ELR (cell line): Measurements from ENCODE around the gene USP21.

ENCODE experiments used
- DNase-seq: peaks from one replicate; pipeline ENCODE4 v3.0.0-alpha.2; 2015; ENCODE audit warnings: low read depth

Gene USP21, protein sequence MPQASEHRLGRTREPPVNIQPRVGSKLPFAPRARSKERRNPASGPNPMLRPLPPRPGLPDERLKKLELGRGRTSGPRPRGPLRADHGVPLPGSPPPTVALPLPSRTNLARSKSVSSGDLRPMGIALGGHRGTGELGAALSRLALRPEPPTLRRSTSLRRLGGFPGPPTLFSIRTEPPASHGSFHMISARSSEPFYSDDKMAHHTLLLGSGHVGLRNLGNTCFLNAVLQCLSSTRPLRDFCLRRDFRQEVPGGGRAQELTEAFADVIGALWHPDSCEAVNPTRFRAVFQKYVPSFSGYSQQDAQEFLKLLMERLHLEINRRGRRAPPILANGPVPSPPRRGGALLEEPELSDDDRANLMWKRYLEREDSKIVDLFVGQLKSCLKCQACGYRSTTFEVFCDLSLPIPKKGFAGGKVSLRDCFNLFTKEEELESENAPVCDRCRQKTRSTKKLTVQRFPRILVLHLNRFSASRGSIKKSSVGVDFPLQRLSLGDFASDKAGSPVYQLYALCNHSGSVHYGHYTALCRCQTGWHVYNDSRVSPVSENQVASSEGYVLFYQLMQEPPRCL

DNA sequence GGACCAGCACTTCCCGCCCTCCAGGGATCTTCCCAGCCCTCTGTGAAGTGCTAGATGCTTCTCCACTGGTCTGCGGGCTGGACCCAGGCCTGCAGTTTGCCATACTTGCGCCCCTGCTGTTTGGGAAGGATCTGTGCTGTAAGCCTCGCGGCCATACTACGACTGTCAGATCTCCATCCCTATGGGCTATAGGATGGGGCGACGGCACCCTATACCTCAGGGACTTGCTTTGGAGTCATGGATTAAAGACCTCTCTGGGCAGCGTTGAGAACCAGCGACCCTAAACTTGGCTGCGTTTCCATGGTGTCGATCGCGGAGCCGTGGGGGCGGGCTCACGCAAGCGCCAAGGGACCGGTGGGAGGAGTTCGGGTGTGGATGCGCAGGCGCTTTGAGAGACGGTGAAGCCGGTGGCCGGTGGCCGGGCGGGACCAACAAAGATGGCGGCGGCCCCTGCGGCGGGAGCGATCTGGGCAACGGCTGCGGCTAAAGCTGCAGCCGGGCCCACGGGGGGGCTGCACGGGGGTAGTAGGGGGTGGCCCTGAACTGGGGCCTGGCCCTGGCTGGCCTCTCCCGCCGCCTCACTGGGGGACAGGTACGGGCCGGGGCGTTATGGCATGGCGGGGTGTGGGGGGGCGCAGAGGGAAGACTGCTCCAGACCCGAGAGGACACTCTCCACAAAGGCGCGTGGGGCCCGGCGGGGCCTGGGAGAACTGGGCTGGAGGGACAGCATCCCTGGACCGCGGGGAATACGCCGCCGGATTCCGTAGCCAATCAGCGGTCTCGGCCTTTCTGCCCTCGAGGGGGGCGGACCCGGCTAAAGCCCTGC is at the start of gene USP21:
USP21 (plus strand) TSS at position 414 of the 826 bp plus-strand sequence. CDS start 1,141 bp downstream, outside the sequence.
- peak; percentile 94 for DNase-seq

GRCh38 chr1:161111117-161111516 is 48.2 kb upstream of the USP21 start:
- DNase-seq, result no peak

DNA sequence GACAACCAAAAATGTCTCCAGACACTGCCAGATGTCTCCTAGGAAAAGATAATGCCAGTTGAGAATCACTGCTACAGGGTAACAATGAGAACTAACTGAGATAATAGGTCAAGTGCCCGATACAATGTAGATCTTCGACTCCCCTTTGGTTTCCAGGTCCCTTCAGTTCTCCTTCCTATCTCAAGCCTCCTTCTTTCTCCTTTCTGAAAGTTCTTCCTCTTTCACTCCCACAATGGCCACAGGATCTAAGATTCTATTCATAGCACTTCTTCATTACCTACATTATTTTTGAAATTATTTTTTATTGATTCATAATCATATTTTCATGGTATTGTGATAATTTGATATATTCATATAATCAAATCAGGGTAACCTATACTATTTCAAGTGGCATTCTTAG is 47.8 kb upstream of the USP21 start:
- DNase-seq, result no peak

GRCh38 chr1:161113915-161114314 is 45.4 kb upstream of the USP21 start:
- no peak for DNase-seq

DNA sequence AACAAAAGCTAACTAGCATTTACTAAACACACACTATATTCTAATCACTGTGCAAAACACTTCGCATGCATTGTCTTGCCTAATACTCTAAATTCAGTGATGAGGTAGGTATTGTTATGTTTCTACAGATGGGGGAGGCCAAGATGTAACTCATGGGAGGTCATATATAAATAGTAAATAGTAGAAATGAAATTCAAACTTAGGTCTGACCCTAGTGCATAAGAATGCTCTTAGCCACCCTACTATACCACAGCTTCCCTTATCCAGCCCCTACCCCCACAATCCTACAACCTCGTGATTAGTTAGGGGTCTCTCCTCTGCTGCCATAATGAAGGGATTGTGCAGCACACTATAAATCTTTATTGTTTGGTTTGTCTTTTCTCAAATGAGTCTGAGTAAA is 44.7 kb upstream of the USP21 start:
- DNase-seq, result peak; percentile 61

DNA sequence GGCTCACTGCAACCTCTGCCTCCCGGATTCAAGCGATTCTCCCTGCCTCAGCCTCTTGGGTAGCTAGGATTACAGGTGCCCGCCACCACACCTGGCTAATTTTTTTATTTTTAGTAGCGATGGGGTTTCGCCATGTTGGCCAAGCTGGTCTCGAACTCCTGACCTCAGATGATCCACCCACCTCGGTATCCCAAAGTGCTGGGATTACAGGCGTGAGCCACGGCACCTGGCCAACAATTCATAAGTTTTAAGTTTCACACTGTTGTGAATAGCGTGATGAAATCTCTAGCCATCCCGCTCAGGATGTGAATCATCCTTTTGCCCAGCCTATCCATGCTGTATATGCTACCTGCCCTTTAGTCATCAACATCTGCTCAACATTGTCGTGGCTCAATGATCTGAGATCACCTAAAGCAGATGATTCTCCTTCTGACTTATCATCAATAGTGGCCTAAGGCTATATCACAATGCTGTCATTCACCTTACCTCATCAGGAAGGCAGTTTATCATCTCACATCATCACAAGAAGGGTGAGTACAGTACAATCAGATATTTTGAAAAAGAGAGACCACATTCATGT is 44.1 kb upstream of the USP21 start:
- peak; percentile 99 for DNase-seq

GRCh38 chr1:161115961-161116360 is 43.3 kb upstream of the USP21 start:
- peak; percentile 53 for DNase-seq

GRCh38 chr1:161117759-161118581 is 41.3 kb upstream of the USP21 start, which contains the start of the genes NIT1 and PFDN2:
TSS of gene NIT1 (plus strand) at chr1:161118105. CDS start at chr1:161118177, 72 bp downstream.
TSS of gene PFDN2 (minus strand) at chr1:161118037. CDS start at chr1:161118026, 11 bp downstream.
- DNase-seq, result peak; percentile 92

GRCh38 chr1:161119092-161119903 is 40.0 kb upstream of the USP21 start:
- DNase-seq, result peak; percentile 84

DNA sequence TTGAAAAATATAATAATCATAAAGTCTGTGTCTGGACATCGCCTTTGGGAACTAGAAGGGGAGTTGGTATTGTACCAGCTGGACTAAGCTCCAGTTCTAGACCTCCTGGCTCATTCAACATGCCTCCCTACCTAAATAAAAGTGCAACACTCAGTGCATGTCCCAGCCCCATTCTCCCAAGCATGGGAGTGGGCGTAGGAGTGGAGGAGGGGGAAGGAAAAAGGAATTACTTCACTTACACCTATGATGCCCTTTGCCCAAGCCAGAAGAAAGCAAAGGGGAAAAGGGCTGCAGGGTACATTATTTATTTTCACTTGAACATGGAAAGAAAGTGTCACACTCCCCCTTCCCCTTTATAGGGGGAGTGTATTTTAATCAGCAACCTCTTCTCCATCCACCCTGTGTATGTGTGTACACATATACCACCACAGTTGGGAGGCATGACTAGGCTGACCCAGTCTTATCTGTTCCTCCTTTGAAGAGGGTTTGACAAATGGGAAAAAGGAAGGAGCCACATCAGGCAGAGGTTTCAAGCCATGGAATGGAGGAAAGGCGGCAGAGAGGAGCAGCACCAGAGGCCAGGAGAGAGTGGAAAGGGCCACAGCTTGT is 38.2 kb upstream of the USP21 start:
- no peak for DNase-seq

DNA sequence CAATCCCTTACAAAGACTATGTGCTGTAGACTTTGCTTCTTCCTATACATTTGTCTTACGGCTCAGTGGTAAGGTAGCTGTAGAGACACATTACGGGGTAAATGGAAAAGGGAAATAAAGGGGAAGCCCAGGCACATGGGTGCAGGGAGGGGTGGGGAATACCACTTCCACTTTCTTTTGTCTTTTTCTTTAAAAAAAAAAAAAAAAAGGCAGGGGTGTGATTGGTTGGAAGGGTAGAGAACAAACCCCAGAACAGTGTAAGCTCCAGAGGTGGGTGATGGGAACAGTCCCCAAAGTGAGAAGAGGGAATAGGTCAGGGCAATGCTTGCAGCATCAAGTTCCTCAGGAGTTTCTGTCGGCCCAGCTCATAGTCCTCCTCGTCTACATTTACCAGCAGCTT is 37.5 kb upstream of the USP21 start:
- DNase-seq, result no peak

DNA sequence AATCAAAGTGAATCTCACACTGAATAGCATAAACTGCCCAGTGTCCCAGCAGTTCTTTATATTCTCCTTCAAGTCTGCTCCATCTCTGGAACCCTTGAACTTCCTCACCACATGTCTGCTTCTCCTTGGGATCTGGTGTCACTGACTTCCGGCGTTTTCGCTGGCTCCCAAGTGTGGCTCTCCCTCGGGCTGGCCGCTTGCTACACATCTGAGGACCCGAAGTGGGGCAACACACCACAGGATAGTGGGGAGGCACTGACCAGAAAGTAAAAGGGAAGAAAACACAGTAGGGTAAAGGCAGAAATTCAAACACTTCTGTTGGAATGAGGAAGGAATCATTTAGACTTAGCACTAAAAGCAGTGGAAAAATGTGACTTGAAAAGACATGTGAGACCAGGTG is 36.3 kb upstream of the USP21 start:
- no peak for DNase-seq

- DNase-seq, result no peak
Measured at GRCh38 chr1:161127649-161128048, 31.7 kb upstream of the USP21 start.

GRCh38 chr1:161128591-161129420 is 30.5 kb upstream of the USP21 start:
- DNase-seq, result no peak

DNA sequence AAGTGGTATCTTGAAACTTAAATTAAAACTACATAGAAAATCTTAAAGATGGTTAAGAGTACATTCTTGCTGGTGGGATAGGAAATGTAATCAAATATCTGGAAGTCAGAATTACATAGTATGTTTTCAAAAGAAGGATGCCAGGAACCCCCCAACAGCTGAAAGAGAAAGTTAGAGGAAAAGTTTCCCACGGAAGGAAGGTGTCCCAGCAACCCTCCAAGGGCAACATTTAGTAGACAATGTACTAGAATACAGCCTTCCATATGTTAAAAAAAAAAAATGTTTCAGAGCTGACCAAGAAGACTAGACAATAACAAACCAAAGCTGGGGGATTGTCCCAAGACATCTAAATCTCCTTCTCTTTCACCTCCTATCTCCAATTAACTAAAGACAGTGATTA is 29.0 kb upstream of the USP21 start:
- no peak for DNase-seq

DNA sequence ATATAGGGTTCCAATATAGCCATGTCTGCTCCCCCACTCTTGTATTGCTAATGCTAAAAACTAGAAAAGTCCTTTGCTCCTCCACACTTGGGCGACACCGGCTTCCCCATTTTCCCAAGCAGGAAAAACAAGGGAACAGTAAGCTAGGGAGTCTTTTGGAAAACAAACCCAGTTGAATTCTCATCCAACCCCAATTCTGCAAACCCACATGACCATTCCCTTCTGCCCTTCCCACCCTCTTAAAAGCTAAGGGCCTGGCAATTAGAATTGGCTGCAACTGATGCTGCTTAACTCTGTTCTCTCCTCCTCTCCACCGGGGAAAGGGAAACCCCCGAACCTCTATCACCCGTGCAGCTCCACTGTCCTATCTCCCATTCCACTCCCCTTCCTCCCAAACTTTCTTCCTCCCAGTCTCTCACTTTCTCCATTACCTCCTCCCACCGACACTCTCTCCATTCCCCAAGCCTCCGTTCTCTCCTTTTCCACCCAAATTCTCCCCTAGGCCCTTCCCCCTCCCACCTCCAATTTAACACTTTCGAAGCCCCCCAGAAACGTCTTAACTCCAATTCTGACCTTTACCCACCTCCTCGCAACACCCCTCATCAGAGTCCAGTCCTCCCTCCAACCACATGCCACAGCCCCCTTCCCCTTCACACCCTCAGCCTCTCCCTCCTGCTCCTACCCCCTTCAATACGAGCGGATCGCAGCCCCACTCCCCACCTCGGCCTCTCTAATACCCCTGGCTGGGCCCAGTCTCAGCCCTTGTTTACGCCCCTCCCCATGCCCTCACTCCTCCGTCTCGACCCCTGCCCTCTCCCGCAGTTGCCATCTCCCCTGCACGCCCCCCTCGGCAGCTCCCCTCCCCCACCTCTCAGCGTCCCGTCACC is 27.5 kb upstream of the USP21 start:
- DNase-seq, result peak; percentile 42

DNA sequence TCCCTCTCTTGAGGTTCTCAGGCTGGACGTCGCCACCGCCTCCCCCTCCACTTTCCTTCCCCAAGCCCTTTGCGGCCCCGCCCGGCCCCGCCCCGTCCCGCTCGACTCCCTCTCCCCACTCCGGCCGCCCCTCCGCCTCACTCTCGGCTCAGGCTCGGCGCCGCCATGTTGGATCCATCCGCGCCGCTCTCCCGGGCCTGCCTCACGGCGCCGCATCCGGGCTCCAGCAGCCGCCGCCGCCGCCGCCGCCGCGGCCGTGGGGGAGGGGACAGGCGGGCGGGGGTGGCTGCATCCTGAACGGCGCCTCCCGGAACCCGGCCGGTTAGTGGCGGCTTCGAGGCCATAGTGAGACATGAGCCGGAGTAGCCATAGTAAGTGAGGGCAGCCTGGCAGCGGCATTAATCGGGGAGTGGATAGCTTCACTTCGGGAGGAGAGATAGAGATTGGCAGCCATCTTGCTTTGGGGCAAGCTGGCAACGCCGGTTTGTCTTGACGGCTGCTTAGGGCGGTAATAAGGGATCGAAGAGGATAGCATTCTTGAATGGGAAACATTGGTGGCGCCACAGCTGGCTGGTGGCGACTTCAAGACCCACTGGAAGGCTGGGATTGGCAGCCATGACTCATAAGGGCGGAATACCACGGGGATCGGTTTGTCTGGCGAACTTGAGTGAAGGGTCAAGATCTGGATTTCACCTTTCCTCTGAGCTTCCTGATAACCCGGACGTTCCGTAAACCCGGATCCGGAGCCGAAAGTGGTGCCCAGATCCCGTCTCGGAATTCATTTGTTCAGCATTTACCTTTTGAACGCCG is 26.7 kb upstream of the USP21 start, which contains the start of gene DEDD:
DEDD (minus strand) TSS at position 258 of the 810 bp plus-strand sequence. CDS start 8,205 bp downstream, outside the sequence.
- peak; percentile 97 for DNase-seq
